Ovary (tissue), 9 donors: ENCODE results near the gene NODAL. TPM values are rescaled to one million over a fixed set of nuclear protein-coding genes. Genes with fewer than 3 reads are reported as not detected.

Source experiments
- DNase-seq, 5 donors: peaks; one replicate each; pipeline ENCODE4 v3.0.0-alpha.2; 2019 to 2020
- H3K27ac ChIP-seq, 2 donors: fragments of 200-600 bp; one replicate each; pipeline versions ENCODE4 v1.5.1 to v1.8.0; 2019 to 2022
- H3K27me3 ChIP-seq: fragments of 200-600 bp; one replicate; pipeline ENCODE4 v1.8.0; 2022
- H3K36me3 ChIP-seq: fragments of 200-600 bp; sonication (generic); one replicate; pipeline ENCODE4 v1.5.1; 2019
- H3K4me1 ChIP-seq: one replicate; pipeline ENCODE4 v1.8.1; 2013; ENCODE audit warnings: mild to moderate bottlenecking, moderate library complexity; ENCODE audit not compliant: insufficient read depth
- H3K4me3 ChIP-seq: fragments of 200-600 bp; sonication (generic); one replicate; pipeline ENCODE4 v1.5.1; 2017
- H3K9me3 ChIP-seq, 2 donors: fragments of 200-600 bp in 1 of 2; sonication (generic) in 1 of 2; one replicate each; pipeline versions ENCODE4 v1.5.1 to v1.8.1; 2013 to 2019; ENCODE audit warnings: mild to moderate bottlenecking in 1 of 2, moderate library complexity in 1 of 2
- CTCF ChIP-seq, 3 donors: fragments of 450-650 bp in 2 of 3; fragments of 200-600 bp in 1 of 3; IDR thresholded peaks; one replicate each; pipeline versions ENCODE4 v1.5.1 to v1.8.0; 2016 to 2022; ENCODE audit warnings: antibody characterized with exemption in 3 of 3, mild to moderate bottlenecking in 1 of 3
- EP300 ChIP-seq: sonication (generic); formaldehyde crosslinking; IDR thresholded peaks from one replicate; pipeline ENCODE4 v1.6.1; 2017; ENCODE audit warnings: antibody characterized with exemption
- POLR2A ChIP-seq: fragments of 450-650 bp; IDR thresholded peaks from one replicate; pipeline ENCODE4 v1.6.1; 2017; ENCODE audit warnings: antibody characterized with exemption, mild to moderate bottlenecking, moderate library complexity
- WGBS, 3 donors: extraction: QIAGEN DNeasy Blood & Tissue Kit in 1 of 3; methylation state at CpG; one replicate each; pipeline versions ENCODE4 v1.1.5 to v1.1.7; 2013 to 2017; 5-methylcytosine and 5-hydroxymethylcytosine counted together
- intact Hi-C, 4 donors: fragments of 100-400 bp; cut with DNase I; formaldehyde crosslinking; loops; one replicate each; pipeline versions ENCODE4 v1.11.0 to v1.15.1; 2022 to 2023
- polyA plus RNA-seq, 2 donors: library from polyadenylated mRNA; stranded (reverse); fragments of 200-250 nt in 1 of 2; fragments of 350-450 nt in 1 of 2; fragmentation: Illumina TruSeq in 1 of 2; extraction: RNeasy Lipid Tissue Mini Kit (QIAGEN cat#74804) in 1 of 2; gene quantifications; one replicate each; pipeline ENCODE4 v1.2.3, GENCODE V29; 2013 to 2014
- total RNA-seq, 7 donors: library from RNA; depleted of rRNA in 2 of 7; stranded (reverse); fragments of >200 nt in 2 of 7; fragmentation: NEBNext Ultra II Directional in 3 of 7; extraction: Animal tissue kit (Norgen Biotek cat#: 25700) in 3 of 7; gene quantifications; one replicate each; pipeline versions ENCODE4 v1.1.0 to v1.2.4, GENCODE V29; 2016 to 2023
- donor health status: DM: no; HTN: no; CAD: no; lungs with moderate emphysema.
- donor health status: DM: no; HTN: no; CAD: no.
- donor health status: Bipolar disorder and iron deficiency.
- donor health status: DM: yes; HTN: yes; CAD: no.
- donor health status: DM: no; HTN: no; CAD: no.
- donor health status: DM: yes; HTN: yes; CAD: no.

The NODAL gene
- total and polyA plus RNA-seq, 9 donors = 0.04 TPM; not detected in 8

GRCh38 chr10:70405037-70405824 is 36.2 kb downstream of the NODAL start:
- 0 to 1% (median 1%) methylated on average over 18 of the region's 18 CpGs for WGBS, 3 donors
- Histone ChIP-seq H3K27me3 (no peaks in the 10 kb centered on the region), H3K4me3 (peak overlapping the region; percentile 100), H3K9me3 (no peaks in the 10 kb centered on the region), H3K4me1 (peaks cover 7% of the 10 kb centered on the region), H3K27ac (peak overlapping the region; percentile 95 to 98), H3K36me3 (no peaks in the 10 kb centered on the region)
- intact Hi-C loops = loop anchor here in 1 of 4 donors (2.0 kb wide), 1 partner anchor 22 kb away; the partner anchor contains the start of gene LRRC20
- peak; percentile 76 to 90 (median 81) for DNase-seq
- TF ChIP-seq EP300 (no peak), CTCF (IDR thresholded peaks at IDR 0.05) (no peak), POLR2A (peak; percentile 48)

GRCh38 chr10:70404787-70405036 is 36.8 kb downstream of the NODAL start:
- WGBS, 3 donors = 0 to 1% (median 0%) methylated on average over 11 of the region's 11 CpGs
- Histone ChIP-seq H3K27me3 (no peaks in the 10 kb centered on the region), H3K27ac (peak overlapping the region; percentile 95 to 98), H3K4me1 (peaks cover 7% of the 10 kb centered on the region), H3K9me3 (no peaks in the 10 kb centered on the region), H3K4me3 (peak overlapping the region; percentile 100), H3K36me3 (no peaks in the 10 kb centered on the region)
- intact Hi-C loops = loop anchor here in 1 of 4 donors (2.0 kb wide), 1 partner anchor 22 kb away; the partner anchor contains the start of gene LRRC20
- DNase-seq = no peak
- TF ChIP-seq CTCF (IDR thresholded peaks at IDR 0.05) (no peak), POLR2A (no peak), EP300 (no peak)

GRCh38 chr10:70404036-70404786 is 37.3 kb downstream of the NODAL start, which contains the start of gene EIF4EBP2:
Gene EIF4EBP2, plus strand, starts transcription at chr10:70404145. Its CDS starts 257 bp downstream, at chr10:70404402.
- no peaks in the 10 kb centered on the region for H3K9me3 ChIP-seq

More at GRCh38 chr10:70404036-70404786, 37.3 kb downstream of the NODAL start, which contains the start of gene EIF4EBP2:
- DNase-seq = peak; percentile 98 to 100 (median 99)
- H3K4me1 ChIP-seq = peaks cover 7% of the 10 kb centered on the region
- intact Hi-C loops = loop anchor here in 1 of 4 donors (2.0 kb wide), 1 partner anchor 21 kb away; the partner anchor contains the start of gene LRRC20
- TF ChIP-seq EP300 = no peak
- no peak for TF ChIP-seq CTCF (IDR thresholded peaks at IDR 0.05)
- peak; percentile 99 for TF ChIP-seq POLR2A
- peak within 1 kb of the TSS; percentile 95 to 98 for H3K27ac ChIP-seq
- peak within 1 kb of the TSS; percentile 100 for H3K4me3 ChIP-seq
- H3K36me3 ChIP-seq = no peaks in the 10 kb centered on the region
- WGBS, 3 donors = 0 to 1% (median 1%) methylated on average over 56 to 103 of the region's 103 CpGs
- no peaks in the 10 kb centered on the region for H3K27me3 ChIP-seq
